Epidermal melanocyte (primary cell): ENCODE data around the gene EPHA2.
A peak's percentile ranks its signal among the peaks of the same experiment; 100 is the strongest.
"Not testable (repeated sequence)": the region's sequence is repeated elsewhere in the genome, so short reads cannot be mapped to it uniquely, and the experiment has no call there.

ENCODE experiments used
- DNase-seq: peaks from one replicate; pipeline ENCODE4 v3.0.0; 2011; ENCODE audit warnings: low spot score; ENCODE audit not compliant: insufficient read length

Gene EPHA2

GRCh38 chr1:16168622-16169360 is 12.9 kb upstream of the EPHA2 start:
- DNase-seq, result no peak

DNA sequence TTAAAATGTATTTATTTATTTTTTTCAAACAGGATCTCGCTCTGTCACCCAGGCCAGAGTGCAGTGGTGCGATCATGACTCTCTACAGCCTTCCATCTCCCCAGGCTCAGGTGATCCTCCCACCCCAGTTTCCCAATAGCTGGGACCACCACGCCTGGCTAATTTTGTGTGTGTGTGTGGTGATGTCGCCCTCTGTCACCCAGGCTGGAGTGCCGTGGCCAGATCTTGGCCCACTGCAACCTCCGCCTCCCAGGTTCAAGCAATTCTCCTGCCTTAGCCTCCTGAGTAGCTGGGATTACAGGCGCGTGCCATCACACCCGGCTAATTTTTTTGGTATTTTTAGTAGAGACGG is 12.3 kb upstream of the EPHA2 start:
- DNase-seq, result not testable (repeated sequence)

DNA sequence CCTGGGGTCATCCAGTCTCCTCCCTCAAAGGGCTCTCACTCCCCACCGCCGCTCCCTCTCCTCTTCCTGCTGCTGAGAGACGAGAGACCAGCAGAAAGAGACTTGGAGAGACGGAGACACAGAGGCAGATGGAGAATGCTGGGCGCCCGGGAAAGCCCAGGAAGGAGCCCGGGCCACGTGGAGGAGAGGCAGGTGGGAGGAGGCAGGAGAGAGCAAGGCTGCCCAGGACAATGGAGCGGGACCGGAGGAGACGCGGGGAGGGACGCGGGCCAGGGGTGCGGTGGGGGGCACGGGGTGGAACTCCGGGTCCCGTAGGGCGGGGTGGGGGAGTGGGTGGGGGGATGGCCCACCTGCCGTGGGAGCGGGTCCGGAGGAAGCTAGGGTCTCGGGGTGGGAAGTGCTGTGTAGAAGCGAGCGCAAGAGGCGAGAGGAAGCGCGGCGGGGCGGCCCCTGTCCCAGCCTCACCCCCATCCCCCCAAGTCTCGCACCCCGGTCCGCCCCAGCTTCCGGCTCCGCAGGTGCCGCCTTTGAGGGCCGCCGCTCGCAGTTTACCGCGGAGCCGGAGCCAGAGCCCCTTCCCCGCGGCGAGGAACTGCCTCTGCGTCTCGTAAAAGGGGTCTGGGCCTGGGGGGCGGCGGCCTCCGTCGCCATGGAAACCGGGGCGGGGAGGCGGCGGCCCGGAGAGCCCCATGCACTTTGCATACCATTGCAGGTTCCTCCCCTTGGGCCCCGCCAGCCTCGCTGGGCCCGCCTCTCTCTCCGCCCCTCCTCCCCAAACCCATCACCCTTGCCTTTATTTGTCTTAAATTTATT is 11.7 kb upstream of the EPHA2 start:
- DNase-seq, result no peak

- DNase-seq, result no peak
Observed at GRCh38 chr1:16166117-16166516, 10.2 kb upstream of the EPHA2 start.

DNA sequence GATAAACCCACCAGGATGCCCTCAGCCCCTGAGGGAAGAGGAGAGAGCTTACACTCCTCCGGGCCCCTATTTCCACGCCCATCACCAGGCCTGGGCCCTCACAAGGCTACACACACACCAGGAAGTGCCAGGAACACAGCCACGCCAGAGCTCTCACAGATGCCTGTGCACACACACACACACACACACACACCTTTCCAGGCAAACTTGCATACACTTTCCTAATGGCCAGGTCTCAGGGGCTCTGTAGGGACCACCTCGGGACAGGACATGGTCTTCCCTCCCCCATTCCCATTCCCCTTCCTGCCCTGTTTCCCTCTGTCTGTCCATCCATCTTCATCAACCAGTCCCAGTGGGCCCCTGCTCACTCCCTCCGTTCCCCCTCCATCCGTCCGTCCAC is 9.7 kb upstream of the EPHA2 start:
- no peak for DNase-seq

DNA sequence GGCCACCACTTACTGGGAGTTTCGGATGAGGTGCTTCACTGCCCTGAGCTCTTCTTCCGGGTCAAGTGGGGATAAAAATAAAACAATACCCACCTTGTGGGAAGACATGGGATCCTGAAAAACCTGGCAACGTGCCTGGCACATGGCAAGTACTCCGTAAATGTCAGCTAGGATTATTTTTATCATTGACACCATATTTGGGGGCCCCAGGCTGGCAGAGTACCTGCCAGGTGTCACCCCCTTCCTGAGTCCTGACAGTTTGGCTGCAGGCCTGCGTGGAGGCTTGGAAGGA is 9.2 kb upstream of the EPHA2 start:
- DNase-seq, result no peak

- peak; percentile 48 for DNase-seq
Observed at GRCh38 chr1:16164213-16165072, 8.6 kb upstream of the EPHA2 start.

GRCh38 chr1:16163608-16164212 is 7.8 kb upstream of the EPHA2 start:
- DNase-seq, result not testable (repeated sequence)

DNA sequence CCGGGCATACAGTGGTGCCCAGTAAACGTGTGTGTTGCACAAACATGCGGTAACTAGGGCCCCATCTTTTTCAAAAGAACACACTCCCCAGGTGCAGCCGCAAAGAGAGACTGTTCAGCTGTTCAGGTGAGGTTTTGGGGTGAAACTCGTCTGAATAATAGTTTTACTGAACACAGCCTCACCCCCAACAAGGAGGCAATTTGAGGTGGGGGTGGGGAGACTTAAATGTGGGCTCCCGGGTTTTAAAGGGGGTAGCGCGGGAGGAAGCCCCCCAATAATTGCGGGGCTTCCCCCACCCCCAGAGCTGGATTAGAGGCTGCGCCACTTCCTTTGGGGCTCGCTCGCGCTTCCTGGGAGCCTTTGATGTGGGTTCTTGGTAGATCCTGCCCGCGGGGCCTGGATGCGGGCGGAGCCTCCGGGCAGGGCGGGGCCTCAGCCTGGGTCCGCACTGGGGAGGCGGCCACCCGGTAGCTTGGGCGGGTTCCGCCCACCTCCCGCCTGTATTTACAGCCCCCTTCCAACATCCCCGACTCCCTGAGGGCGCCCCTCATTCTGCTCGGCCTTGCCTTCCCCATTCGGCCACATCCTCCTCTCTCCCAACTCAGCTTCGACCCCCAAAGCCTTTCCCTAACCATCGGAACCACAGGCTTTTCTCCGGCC is 6.4 kb upstream of the EPHA2 start:
- no peak for DNase-seq

- DNase-seq, result no peak
Observed at GRCh38 chr1:16161717-16162116, 5.8 kb upstream of the EPHA2 start.

- DNase-seq, result no peak
Observed at GRCh38 chr1:16158993-16159831, 3.3 kb upstream of the EPHA2 start.

- no peak for DNase-seq
Observed at GRCh38 chr1:16158025-16158424, 2.2 kb upstream of the EPHA2 start.

DNA sequence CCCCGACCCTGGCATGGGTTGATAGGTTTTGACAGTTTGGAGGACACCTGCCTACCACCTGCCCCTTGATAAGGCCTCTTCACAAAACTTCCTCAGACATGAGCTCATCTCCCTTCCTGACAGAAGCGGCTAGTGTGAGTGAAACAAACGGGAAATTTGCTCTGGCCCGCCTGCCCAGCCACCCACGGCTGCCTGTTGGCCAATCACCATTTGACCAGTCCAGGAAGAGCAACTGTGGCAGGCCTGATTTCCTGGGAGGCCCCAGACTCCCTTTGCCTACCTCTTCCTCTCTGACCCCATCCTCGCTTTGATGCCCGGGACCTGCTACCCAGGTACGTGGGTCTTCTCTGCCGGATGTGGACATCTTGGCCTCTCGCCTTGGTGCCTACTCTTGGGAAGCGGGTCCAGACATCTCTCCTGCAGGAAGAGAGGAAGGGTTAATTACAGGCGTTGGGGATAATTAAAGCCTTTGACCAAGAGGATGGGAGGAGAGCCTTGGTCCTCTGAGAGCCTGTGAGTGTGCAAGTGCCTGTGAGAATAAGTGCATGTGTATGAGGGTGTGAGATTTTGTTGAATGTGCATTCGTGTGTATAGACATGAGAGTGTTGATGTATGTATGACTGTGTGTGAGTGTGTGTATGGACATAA is 1.1 kb upstream of the EPHA2 start:
- no peak for DNase-seq

DNA sequence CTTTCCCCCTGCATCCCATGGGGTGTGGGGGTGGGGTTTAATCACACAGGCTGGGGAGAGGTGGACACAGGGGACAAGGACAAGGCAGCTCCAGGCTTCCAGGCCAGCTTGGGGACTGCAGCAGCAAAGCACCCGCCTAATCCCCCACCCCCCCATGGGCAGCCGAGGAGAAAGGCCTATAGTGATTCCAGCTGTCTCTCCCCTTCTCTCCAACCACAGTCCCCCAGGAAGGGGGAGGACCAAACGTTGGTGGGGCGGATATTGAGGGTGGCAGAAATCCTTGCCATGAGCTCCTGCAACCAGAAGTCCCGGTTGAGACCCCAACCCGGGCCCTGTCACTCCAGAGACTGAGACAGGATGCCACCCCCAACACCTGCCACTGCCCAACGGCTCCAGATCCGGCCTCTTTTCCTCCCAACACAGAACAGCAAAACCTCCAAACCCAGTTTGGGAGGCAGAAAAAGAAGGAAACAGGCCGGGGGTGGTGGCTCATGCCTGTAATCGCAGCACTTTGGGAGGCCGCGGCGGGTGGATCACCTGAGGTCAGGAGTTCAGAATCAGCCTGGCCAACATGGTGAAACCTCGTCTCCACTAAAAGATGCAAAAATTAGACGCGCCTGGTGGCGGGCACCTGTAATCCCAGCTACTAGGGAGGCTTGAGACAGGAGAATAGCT is 1.7 kb downstream of the EPHA2 start:
- DNase-seq, result no peak

GRCh38 chr1:16153096-16153998 is 2.5 kb downstream of the EPHA2 start:
- DNase-seq, result no peak

- no peak for DNase-seq
Observed at GRCh38 chr1:16152481-16153087, 3.3 kb downstream of the EPHA2 start.

DNA sequence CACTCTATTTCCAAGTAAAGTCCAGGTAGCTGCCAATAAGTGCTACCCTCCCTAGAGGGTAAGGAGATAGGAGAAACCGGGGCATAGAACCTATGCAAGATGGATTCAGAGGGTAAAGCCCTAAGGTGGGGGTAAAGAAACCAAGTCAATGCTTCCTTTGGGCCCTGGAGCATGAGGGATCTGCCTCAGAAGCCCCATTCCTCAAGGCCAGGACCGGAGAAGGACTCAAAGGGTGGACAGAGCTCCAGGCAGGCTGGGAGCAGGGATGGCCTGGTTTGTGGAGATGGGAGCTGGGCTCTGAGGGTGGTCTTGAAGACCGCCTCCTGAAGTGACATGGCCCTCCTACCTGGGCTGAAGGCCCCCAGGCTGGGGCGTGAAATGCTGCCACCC is 3.9 kb downstream of the EPHA2 start:
- no peak for DNase-seq
